Epithelial cell of proximal tubule (primary cell): Measurements from ENCODE around the gene PROSER2. TPM values are rescaled to one million over a fixed set of nuclear protein-coding genes. Genes with fewer than 3 reads are reported as not detected.

Experiments used
- DNase-seq: peaks from one replicate; pipeline ENCODE4 v3.0.0-alpha.2; 2011; ENCODE audit warnings: low read depth
- H3K4me3 ChIP-seq: 2 replicates; pipeline ENCODE4 v1.5.1; 2011; ENCODE audit warnings: low read depth, mild to moderate bottlenecking, low read length
- CTCF ChIP-seq: conservative IDR thresholded peaks from 2 replicates; pipeline ENCODE4 v1.5.1; 2012; ENCODE audit warnings: low read depth, mild to moderate bottlenecking, low read length
- total RNA-seq: library from RNA; depleted of rRNA; stranded (reverse); fragments of >200 nt; gene quantifications from 2 replicates; pipeline ENCODE4 v1.2.3, GENCODE V29; 2015

The PROSER2 gene
- total RNA-seq, 1 donor from 2014 or later = 91.6 TPM

DNA sequence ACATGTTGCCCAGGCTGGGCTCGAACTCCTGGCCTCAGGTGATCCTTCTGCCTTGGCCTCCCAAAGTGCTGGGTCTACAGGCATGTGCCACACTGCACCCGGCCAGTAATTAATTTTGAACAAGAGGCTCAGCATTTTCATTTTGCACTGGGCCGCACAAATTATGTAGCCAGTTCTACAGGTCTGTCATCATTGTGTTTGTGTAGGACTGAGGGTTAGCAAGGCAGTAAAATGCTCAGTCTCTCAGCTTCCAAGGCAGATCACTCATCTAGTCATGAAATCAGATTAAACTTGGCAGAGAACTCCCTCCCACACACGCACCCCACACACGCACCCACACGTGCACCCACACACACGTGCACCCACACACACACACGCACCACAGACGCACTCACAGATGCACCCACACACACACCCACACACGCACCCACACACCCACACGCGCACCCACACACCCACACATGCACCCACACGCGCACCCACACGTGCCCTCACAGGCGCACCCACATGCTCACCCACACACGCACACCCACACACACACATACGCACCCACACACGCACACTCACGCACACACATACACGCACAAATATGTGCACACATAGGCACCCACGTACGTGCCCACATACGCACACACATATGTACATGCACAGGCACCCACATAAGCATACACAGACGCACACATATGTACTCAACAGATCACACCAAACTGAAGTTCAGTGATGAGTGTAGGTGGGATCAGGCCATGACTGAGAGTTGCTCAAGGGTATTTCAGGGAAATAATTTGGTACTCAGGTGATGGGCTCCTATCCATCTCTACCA lies 27.8 kb upstream of the PROSER2 start:
- TF ChIP-seq CTCF = no peak
- no peak overlapping the region for H3K4me3 ChIP-seq
- DNase-seq = no peak

GRCh38 chr10:11796474-11796873 lies 26.7 kb upstream of the PROSER2 start:
- no peak overlapping the region for H3K4me3 ChIP-seq
- no peak for TF ChIP-seq CTCF
- no peak for DNase-seq

- no peak overlapping the region for H3K4me3 ChIP-seq
- no peak for DNase-seq
- TF ChIP-seq CTCF = no peak
Observed at GRCh38 chr10:11797281-11797680, 25.9 kb upstream of the PROSER2 start.

DNA sequence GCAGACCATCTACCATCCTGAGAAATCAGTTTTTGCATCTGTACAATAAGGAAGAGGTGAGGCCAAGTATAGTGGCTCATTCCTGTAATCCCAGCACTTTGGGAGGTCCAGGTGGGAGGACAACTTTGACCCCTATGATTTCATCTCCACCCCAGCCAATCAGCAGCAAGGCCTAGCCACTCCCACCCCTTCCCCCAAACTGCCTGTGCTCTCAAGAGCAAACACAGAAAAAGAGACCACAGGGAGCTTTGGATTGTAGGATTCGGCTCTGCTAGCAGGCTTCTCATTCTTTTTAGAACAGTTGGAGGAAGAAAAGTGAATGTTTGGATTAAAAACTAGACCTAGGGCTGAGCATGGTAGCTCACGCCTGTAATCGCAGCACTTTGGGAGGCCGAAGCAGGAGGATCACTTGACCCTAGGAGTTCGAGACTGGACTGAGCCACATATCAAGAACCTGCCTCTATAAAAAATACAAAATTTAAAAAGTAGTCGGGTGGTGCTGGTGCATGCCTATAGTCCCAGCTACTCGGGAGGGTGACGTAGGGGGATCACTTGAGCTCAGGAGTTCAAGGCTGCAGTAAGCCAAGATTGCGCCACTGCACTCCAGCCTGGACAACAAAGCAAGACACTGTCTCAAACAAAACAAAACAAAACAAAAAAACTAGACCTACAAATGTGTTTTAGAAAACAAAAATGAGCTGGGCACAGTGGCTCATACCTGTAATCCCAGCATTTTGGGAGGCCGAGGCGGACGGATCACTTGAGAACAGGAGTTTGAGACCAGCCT lies 25.1 kb upstream of the PROSER2 start:
- no peak overlapping the region for H3K4me3 ChIP-seq
- no peak for DNase-seq
- no peak for TF ChIP-seq CTCF

DNA sequence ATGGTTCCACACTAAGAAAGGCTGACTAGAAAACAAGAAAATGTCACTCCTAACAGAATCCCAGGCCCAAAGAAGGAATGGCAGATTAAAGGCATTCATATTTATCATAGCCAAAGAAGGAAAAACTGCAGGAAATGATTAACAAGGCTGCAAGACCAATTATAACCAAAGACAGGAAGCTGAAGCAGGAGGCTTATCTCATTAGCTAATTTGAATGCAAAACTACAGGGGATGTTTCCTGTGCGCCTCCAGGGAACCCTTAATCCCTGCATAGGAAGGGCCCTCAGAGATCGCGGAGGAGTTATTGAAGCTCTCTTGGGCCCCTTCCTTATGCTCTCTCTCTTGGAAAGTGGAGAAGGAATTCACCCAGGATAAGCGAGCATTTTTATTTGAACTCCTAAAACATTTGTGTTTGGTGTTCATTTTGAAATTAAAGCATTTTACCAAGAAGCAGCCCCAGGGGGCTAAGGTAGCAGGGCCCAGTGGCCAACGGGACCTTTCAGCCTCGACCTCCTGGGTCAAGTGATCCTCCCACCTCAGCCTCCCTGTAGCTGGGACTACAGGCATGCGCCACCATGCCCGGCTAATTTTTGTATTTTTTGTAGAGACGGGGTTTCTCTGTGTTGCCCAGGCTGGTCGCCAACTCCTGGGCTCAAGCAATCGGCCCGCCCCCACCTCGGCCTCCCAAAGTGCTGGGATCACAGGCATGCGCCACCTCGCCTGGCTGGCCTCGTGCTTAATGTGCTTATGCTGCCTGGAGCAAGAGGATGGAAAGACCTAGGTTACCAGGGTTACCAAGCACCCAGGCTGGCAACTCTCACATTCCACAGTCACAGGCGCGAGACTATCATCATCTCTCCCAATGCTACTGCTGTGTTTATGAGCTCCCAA lies 24.1 kb upstream of the PROSER2 start:
- DNase-seq = no peak
- H3K4me3 ChIP-seq = no peak overlapping the region
- no peak for TF ChIP-seq CTCF

DNA sequence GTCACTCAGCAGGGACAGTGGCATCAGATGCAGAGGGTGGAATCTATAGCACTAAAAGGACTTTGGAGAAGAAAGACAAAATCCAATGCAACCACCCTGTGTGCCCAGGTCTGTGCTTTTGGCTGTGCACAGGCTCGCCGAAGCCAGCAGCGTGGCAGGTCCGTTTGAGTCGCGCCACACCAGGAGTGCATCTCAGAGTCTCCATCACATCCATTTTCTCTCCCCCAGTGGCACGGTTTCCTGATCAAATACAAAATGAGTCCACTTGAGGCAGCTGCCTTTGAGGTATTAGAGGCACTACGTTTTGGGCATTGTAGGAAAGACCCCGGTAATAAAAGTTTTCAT lies 23.4 kb upstream of the PROSER2 start:
- no peak for DNase-seq
- TF ChIP-seq CTCF = no peak
- no peak overlapping the region for H3K4me3 ChIP-seq
